NT2/D1 (cell line): Measurements from ENCODE around the gene NMB.

ENCODE experiments used
- SUZ12 ChIP-seq: IDR thresholded peaks from 2 replicates; pipeline ENCODE4 v1.6.1; 2011; ENCODE audit not compliant: insufficient read length, insufficient read depth; ENCODE audit errors: extremely low read depth
- YY1 ChIP-seq: IDR thresholded peaks from 2 replicates; pipeline ENCODE4 v1.6.1; 2011; ENCODE audit not compliant: insufficient read length, insufficient read depth

GRCh38 chr15:84703808-84704207 lies 45.8 kb upstream of the NMB start:
- no peak for TF ChIP-seq YY1
- no peak for TF ChIP-seq SUZ12
